HepG2 (cell line): ENCODE data around the gene CDS1.

Experiments used
- AHR ChIP-seq: IDR thresholded peaks from 2 replicates; pipeline ENCODE4 v1.6.1; 2018; ENCODE audit warnings: missing genetic modification reagents, missing compliant biosample characterization
- ATF3 ChIP-seq: sonication (generic); formaldehyde crosslinking; IDR thresholded peaks from 2 replicates; pipeline ENCODE4 v1.4.0; 2020; ENCODE audit warnings: missing genetic modification reagents
- ATF4 ChIP-seq, 2 experiments: fragments of 450-650 bp in 1 of 2; sonication (generic) in 1 of 2; formaldehyde crosslinking; IDR thresholded peaks; 2 replicates each; pipeline versions ENCODE4 v1.5.0 to v1.8.0; 2020 to 2022; ENCODE audit warnings: mild to moderate bottlenecking in 1 of 2, missing genetic modification reagents in 1 of 2
- BRD4 ChIP-seq: sonication (generic); formaldehyde crosslinking; IDR thresholded peaks from 2 replicates; pipeline ENCODE4 v1.4.0; 2020; ENCODE audit warnings: missing genetic modification reagents
- CTCF ChIP-seq: sonication (generic); formaldehyde crosslinking; IDR thresholded peaks from 2 replicates; pipeline ENCODE4 v1.5.0; 2020; ENCODE audit warnings: mild to moderate bottlenecking, missing genetic modification reagents, moderate library complexity
- FOXK1 ChIP-seq: sonication (generic); formaldehyde crosslinking; IDR thresholded peaks from 2 replicates; pipeline ENCODE4 v1.4.0; 2020; ENCODE audit warnings: low read depth, missing genetic modification reagents, borderline replicate concordance
- JUND ChIP-seq: sonication (generic); formaldehyde crosslinking; IDR thresholded peaks from 2 replicates; pipeline ENCODE4 v1.8.0; 2022; ENCODE audit warnings: mild to moderate bottlenecking, missing genetic modification reagents
- MAFF ChIP-seq: IDR thresholded peaks from 2 replicates; pipeline ENCODE4 v1.6.1; 2011; ENCODE audit warnings: low read depth, low read length, improper control_type of control experiment
- NFKB2 ChIP-seq: sonication (generic); formaldehyde crosslinking; IDR thresholded peaks from 2 replicates; pipeline ENCODE4 v1.4.0; 2020; ENCODE audit warnings: missing genetic modification reagents, borderline replicate concordance
- PLSCR1 ChIP-seq: sonication (generic); formaldehyde crosslinking; IDR thresholded peaks from 2 replicates; pipeline ENCODE4 v1.5.0; 2020; ENCODE audit warnings: missing genetic modification reagents, mild to moderate bottlenecking, borderline replicate concordance

GRCh38 chr4:84597450-84597849, 14.5 kb downstream of the CDS1 start:
- TF ChIP-seq ATF3 (CRISPR knock-in tag) (no peak), MAFF (peak; percentile 49), PLSCR1 (CRISPR knock-in tag) (no peak), JUND (CRISPR knock-in tag) (no peak), AHR (CRISPR knock-in tag) (no peak), FOXK1 (CRISPR knock-in tag) (no peak), BRD4 (no peak), NFKB2 (CRISPR knock-in tag) (no peak), ATF4 (CRISPR knock-in tag; IDR thresholded peaks at IDR 0.05) (no peak), CTCF (no peak)
